GM19043 (cell line): Measurements from ENCODE around the gene CRACDL.
"Not testable (repeated sequence)": the region's sequence is repeated elsewhere in the genome, so short reads cannot be mapped to it uniquely, and the experiment has no call there.

Source experiments
- ATAC-seq: cut with Tn5 transposase; IDR thresholded peaks from one replicate; pipeline ENCODE4 v1.9.1; 2021; ENCODE audit warnings: low read depth; ENCODE audit not compliant: unreplicated experiment

Gene CRACDL

GRCh38 chr2:98907966-98908905 lies 27.8 kb downstream of the CRACDL start:
- ATAC-seq = no peak

- no peak for ATAC-seq
Measured at GRCh38 chr2:98907385-98907784, 28.6 kb downstream of the CRACDL start.

GRCh38 chr2:98903767-98904485 lies 32.1 kb downstream of the CRACDL start:
- ATAC-seq = no peak

GRCh38 chr2:98903064-98903355 lies 33.0 kb downstream of the CRACDL start:
- no peak for ATAC-seq

GRCh38 chr2:98902209-98903063 lies 33.6 kb downstream of the CRACDL start:
- ATAC-seq = no peak

- no peak for ATAC-seq
Measured at GRCh38 chr2:98901702-98902101, 34.3 kb downstream of the CRACDL start.

GRCh38 chr2:98901291-98901690 lies 34.7 kb downstream of the CRACDL start:
- ATAC-seq = no peak

- no peak for ATAC-seq
Measured at GRCh38 chr2:98900721-98901120, 35.3 kb downstream of the CRACDL start.

- not testable (repeated sequence) for ATAC-seq
Measured at GRCh38 chr2:98899703-98900078, 36.3 kb downstream of the CRACDL start.

GRCh38 chr2:98899041-98899702 lies 36.9 kb downstream of the CRACDL start:
- no peak for ATAC-seq

GRCh38 chr2:98898423-98898841 lies 37.6 kb downstream of the CRACDL start:
- no peak for ATAC-seq

GRCh38 chr2:98897746-98898145 lies 38.3 kb downstream of the CRACDL start:
- no peak for ATAC-seq

GRCh38 chr2:98896944-98897343 lies 39.1 kb downstream of the CRACDL start:
- ATAC-seq = no peak

- ATAC-seq = no peak
Measured at GRCh38 chr2:98896416-98896815, 39.6 kb downstream of the CRACDL start.

- ATAC-seq = no peak
Measured at GRCh38 chr2:98895901-98896300, 40.1 kb downstream of the CRACDL start.

GRCh38 chr2:98895221-98895620 lies 40.8 kb downstream of the CRACDL start:
- ATAC-seq = no peak

- no peak for ATAC-seq
Measured at GRCh38 chr2:98894331-98895000, 41.6 kb downstream of the CRACDL start.

GRCh38 chr2:98893911-98894321 lies 42.1 kb downstream of the CRACDL start:
- no peak for ATAC-seq

- no peak for ATAC-seq
Measured at GRCh38 chr2:98892871-98893270, 43.2 kb downstream of the CRACDL start.

GRCh38 chr2:98891591-98891990 lies 44.4 kb downstream of the CRACDL start:
- ATAC-seq = no peak
